ENCODE data around the gene PCLO.
"Not testable (repeated sequence)": the region's sequence is repeated elsewhere in the genome, so short reads cannot be mapped to it uniquely, and the experiment has no call there.

PCLO gene

DNA sequence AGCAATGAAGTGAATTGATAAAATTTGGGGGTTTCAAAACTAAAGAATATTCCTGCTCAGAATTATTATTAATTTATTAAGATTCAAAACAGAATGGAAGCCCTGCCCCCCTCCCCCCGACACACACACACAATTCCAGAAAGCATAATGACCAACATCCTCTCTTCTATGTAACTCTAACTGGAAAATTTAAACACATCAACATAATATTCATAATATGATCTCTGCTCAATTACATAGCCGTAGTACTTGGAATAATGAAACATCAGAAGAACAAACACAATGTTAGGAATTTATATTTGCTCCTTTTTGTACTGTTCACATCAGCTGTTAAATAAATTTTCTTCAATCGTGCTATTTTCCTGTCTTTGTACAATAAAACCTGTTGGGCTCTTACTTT lies 20.8 kb downstream of the PCLO start:
- FAIRE-seq = no peak

- no peak for FAIRE-seq
Observed at GRCh38 chr7:83130623-83131545, 31.8 kb downstream of the PCLO start.

GRCh38 chr7:83130191-83130590 lies 32.5 kb downstream of the PCLO start:
- FAIRE-seq = no peak

- no peak for FAIRE-seq
Observed at GRCh38 chr7:83119494-83119893, 43.2 kb downstream of the PCLO start.

DNA sequence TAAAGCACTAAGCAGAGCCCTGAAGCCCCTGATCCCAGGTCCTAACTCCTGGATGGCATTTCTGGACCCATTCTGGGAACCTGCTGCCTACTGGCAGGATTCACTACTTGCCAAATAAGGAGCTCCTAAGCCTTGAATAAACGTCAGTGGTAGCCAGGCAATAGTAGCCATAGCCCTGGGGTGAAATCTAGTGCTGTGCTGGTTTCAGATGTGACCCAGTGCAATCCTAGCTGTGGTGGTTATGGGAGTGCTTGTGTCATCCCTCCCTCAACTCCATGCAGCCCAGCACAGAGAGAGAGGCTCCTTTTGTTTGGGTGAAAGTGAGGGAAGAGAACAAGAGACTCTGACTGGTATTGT lies 43.7 kb downstream of the PCLO start:
- FAIRE-seq = no peak

GRCh38 chr7:83118347-83119025 lies 44.2 kb downstream of the PCLO start:
- no peak for FAIRE-seq

DNA sequence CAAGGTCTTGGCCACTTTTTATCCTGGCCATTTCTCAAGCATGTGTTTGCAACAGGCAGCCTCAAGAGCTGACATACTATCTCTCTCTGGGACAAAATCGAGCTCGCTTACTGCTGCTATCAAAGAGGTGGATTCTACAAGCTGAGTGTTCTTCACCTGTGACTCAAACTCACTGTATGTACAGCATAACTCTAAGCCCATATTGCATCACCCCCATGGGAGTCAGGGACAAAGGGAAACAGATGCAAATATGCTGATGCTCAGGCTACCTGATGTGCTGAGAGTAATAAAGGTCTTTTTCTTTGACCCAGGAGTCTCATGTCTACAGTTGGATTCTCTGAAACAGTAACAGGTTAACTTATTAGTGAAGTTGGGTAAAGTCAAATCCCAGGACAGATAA lies 45.2 kb downstream of the PCLO start:
- no peak for FAIRE-seq

- FAIRE-seq = no peak
Observed at GRCh38 chr7:83111391-83111790, 51.3 kb downstream of the PCLO start.

DNA sequence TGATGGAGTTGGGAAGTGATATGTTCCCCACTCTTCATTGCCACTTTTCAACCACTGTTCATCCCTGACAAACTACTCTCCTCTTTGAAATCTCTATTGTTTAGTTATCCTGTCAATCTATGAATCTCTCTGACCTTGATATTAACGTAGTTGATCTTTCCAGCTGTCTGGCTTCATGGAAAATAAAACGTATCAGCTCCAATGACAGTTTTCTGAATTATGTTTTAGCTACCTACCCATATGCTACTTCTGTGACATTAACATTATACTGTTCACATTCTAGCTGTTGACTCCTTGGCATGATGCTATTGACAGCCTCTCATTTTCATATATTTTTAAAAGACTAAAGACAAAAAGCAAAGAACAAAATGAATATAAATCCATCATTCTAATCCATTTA lies 53.3 kb downstream of the PCLO start:
- FAIRE-seq = no peak

DNA sequence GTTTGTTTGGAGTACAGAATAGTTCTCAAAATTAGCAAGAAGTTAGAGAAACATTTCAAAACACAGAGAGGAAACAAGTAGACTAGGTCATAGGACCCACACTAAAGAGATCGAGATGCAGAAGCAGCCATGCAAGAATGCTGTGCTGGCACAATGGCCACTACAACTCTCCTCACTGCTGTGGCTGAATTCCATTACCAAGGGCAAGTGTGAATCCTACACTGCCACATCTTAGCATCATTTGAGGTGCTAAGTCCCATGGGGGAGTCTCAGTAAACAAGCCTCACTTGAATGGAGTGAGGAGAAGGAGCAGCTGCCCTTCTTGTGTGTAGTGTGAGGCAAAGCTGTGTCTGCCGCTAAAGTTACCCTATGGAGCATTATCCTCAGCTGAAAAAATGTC lies 56.7 kb downstream of the PCLO start:
- FAIRE-seq = no peak

DNA sequence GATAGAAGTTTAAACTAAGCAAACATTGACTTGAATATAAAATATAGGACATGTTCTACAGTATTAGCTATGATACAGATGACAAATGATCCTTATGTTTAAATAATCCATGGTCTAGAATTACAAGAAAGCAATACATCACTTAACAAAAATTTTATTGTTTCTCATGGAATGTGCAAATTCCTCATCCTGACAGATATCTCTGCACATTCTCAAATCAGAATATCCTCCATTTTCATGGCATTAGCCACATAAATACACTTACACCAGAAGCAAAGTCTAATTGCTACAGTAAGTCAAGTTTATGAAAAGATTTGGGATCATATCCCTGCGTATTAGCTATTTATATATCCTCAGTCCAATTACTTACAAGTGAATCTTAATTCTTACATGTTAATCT lies 57.6 kb downstream of the PCLO start:
- no peak for FAIRE-seq

DNA sequence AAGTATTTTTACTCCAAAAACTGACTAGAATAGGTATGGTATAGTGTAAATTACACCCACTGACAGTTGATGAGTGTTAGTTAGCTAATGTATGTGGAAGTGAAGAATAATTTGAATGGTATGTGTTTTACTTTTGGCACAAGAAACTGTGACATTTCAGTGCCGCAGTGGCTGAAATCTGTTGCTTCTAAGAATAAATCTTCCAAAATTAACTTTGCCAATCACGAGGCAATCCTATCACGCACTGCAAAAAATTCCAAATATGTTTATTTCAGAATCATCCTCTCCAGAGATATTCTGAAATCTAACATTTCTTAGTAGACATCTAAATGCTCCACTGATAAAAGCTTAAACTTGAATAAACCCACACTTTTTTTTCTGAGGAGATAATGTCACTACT lies 61.2 kb downstream of the PCLO start:
- FAIRE-seq = no peak

DNA sequence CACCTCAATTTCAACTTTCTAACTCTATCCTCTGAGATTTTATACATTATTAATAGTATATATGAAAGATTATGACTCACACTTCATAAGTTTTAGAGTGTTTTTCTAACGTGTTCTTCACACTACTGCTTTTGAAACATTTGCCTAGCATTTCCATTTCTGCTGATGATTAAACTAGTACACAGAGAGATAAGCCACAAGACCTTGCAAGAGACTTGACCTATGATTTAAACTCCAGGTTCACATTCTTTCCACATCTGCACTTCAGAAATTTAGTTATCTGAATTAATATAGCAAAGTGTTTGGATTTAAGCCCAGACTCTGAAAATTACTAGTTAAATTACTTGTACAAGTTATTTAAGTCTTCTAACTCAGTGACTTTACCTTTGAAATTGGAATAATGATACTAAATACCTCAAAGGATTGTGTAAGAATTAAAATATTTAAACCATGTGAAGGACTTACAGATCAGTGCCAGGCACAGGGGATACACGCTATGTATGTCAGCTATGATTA lies 66.6 kb downstream of the PCLO start:
- FAIRE-seq = no peak

DNA sequence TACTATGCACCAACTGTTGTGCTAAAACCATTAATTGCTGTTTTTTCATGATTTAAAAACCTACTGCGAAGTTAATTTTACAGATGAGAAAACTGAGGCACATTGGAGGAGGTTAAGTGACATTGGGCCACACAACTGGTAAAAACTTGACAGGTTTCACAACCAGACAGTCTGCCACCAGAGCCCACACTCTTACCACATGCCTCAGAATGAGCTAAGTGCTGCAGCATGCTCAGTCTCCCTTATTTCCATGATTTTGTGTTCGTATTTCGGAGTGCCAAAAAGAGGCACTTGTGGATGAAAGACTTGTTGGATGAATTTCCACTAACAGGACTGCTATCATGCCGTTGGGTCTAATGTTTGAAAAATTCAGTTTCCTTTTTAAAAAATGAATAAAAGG lies 77.4 kb downstream of the PCLO start:
- no peak for FAIRE-seq

- FAIRE-seq = not testable (repeated sequence)
Observed at GRCh38 chr7:83079879-83080278, 82.8 kb downstream of the PCLO start.

DNA sequence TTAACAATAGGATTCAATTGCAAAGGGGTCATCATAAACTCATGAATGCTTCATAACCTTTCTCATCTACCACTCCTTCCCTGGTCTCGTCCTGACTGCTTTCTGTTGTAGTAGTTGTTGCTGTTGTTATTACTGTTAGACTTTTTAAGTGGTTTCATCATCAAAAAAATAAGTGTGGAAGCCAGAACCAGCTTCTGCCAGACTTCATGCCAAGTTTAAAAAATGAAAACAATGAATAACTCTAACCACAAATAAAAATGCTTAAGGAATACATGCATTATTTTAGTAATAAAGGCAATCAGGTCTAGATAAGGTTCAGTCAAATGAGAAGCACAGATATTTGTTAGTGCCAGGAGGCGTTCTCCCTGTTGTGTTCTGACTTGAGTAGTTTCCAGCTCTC lies 85.4 kb downstream of the PCLO start:
- no peak for FAIRE-seq

GRCh38 chr7:83072576-83073517 lies 89.8 kb downstream of the PCLO start:
- no peak for FAIRE-seq

GRCh38 chr7:83065714-83066113 lies 97.0 kb downstream of the PCLO start:
- no peak for FAIRE-seq

DNA sequence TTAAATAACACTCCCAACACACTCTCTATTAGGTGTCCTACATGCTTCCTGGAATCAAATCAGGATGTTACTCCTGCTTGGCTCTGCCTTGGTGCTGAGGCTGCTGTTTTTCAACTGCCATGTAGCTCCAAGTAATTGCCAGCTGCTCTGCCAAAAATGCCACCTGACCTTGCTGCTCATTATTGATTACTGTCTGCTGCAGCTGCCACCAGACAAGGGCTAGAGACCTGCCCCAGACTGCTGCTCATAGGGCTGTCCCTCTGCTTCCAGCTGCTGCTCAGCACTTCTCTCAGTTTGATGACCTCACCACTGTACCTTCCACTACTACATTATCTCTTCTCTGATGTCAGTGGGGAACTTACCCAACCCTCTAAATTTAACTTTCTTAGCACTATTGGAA lies 102.5 kb downstream of the PCLO start:
- FAIRE-seq = no peak

- no peak for FAIRE-seq
Observed at GRCh38 chr7:83058667-83059066, 104.0 kb downstream of the PCLO start.

GRCh38 chr7:83055197-83055596 lies 107.5 kb downstream of the PCLO start:
- FAIRE-seq = no peak

DNA sequence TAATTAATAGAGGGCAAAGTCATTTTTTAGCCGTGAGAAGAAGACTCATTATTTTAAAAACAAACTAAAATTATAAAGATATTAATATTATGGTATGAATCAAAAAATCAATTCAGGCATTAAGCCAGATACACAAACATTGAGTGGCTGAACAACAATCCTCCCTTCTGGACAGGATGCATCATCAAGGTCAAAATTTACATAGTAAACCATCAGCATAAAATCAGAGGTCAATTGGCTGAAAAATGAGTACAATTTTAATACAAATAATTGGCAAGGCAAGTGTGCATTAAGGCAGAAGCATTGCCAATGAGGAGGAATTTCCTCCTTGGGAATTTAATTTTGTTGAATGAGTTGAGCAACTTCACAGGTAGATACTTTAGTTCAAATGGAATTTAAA lies 108.2 kb downstream of the PCLO start:
- FAIRE-seq = no peak

DNA sequence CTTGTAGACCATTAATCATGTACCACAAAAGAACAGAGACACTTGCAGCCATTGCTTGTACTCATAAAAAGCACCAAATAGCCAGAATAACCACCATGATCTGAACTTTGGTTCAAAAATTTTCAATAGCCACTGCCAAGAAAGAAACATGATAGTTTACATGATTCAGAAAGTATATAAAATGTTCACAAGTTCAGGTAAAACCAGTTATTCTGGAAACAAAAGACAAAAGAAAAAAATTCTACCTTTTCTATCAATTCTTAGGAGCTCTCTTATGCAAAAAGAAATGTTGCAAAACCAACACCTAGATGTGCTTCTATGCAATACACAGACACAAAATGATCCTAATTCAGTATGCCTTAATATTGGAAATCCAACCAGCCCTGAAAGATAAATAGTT lies 108.7 kb downstream of the PCLO start:
- no peak for FAIRE-seq
